Right atrium auricular region (tissue), 2 donors: Measurements from ENCODE around the gene CAPS2. TPM values are rescaled to one million over a fixed set of nuclear protein-coding genes. Genes with fewer than 3 reads are reported as not detected.

Experiments
- DNase-seq: peaks from one replicate; pipeline ENCODE4 v3.0.0-alpha.2; 2019; ENCODE audit warnings: low spot score
- H3K27ac ChIP-seq, 2 donors: fragments of 200-600 bp; sonication (generic); 1 replicate in 1 of 2; 2 replicates in 1 of 2; pipeline ENCODE4 v1.5.1; 2016 to 2019
- H3K27me3 ChIP-seq, 2 donors: fragments of 200-600 bp; sonication (generic); one replicate each; pipeline versions ENCODE4 v1.5.1 to v1.6.0; 2017 to 2019
- H3K36me3 ChIP-seq: fragments of 200-600 bp; sonication (generic); one replicate; pipeline ENCODE4 v1.5.1; 2016
- H3K4me1 ChIP-seq, 2 donors: fragments of 200-600 bp; sonication (generic); one replicate each; pipeline versions ENCODE4 v1.5.1 to v1.6.0; 2017 to 2019
- H3K4me3 ChIP-seq, 2 donors: fragments of 200-600 bp; sonication (generic); 1 replicate in 1 of 2; 2 replicates in 1 of 2; pipeline ENCODE4 v1.5.1; 2017 to 2019; ENCODE audit warnings: mild to moderate bottlenecking in 1 of 2, moderate library complexity in 1 of 2
- H3K9me3 ChIP-seq, 2 donors: fragments of 200-600 bp; sonication (generic); one replicate each; pipeline ENCODE4 v1.5.1; 2019
- total RNA-seq, 2 donors: library from RNA; depleted of rRNA; stranded (reverse); fragments of >200 nt; gene quantifications; one replicate each; pipeline ENCODE4 v1.1.0, GENCODE V29; 2016
- TF ChIP-seq, protein P1 (sequence below), 2 donors: fragments of 200-600 bp; sonication (generic); IDR thresholded peaks; one replicate each; pipeline ENCODE4 v1.5.1; 2019; ENCODE audit warnings: antibody characterized with exemption in 2 of 2

CAPS2 gene
- total RNA-seq, 2 donors from 2014 or later = 7.3 to 11.3 TPM

DNA sequence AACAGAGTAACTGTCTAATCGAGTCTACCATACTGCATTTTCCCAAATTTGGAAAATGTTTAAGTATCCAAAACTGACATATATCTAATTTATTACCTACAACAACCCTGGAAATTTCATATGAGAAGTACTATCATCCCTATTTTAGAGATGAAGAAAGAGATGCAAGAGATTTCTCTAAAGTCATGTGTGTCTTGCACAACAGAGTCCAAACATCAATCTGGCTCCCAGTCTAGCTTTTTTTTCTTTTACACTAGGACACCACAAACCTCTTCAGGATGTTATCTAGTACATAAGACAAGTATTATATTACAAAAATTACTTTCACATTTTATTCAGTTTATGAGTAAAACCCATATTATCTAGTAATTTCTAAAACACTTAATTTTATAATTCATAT is 39.1 kb downstream of the CAPS2 start:
- H3K27me3 ChIP-seq = no peaks in the 10 kb centered on the region
- H3K27ac ChIP-seq = no peak overlapping the region
- no peaks in the 10 kb centered on the region for H3K9me3 ChIP-seq
- H3K4me3 ChIP-seq = no peak overlapping the region
- TF ChIP-seq, protein P1, sequence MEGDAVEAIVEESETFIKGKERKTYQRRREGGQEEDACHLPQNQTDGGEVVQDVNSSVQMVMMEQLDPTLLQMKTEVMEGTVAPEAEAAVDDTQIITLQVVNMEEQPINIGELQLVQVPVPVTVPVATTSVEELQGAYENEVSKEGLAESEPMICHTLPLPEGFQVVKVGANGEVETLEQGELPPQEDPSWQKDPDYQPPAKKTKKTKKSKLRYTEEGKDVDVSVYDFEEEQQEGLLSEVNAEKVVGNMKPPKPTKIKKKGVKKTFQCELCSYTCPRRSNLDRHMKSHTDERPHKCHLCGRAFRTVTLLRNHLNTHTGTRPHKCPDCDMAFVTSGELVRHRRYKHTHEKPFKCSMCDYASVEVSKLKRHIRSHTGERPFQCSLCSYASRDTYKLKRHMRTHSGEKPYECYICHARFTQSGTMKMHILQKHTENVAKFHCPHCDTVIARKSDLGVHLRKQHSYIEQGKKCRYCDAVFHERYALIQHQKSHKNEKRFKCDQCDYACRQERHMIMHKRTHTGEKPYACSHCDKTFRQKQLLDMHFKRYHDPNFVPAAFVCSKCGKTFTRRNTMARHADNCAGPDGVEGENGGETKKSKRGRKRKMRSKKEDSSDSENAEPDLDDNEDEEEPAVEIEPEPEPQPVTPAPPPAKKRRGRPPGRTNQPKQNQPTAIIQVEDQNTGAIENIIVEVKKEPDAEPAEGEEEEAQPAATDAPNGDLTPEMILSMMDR (IDR thresholded peaks at IDR 0.05) = no peak
- no peaks in the 10 kb centered on the region for H3K4me1 ChIP-seq
- DNase-seq = no peak
- no peaks in the 10 kb centered on the region for H3K36me3 ChIP-seq

DNA sequence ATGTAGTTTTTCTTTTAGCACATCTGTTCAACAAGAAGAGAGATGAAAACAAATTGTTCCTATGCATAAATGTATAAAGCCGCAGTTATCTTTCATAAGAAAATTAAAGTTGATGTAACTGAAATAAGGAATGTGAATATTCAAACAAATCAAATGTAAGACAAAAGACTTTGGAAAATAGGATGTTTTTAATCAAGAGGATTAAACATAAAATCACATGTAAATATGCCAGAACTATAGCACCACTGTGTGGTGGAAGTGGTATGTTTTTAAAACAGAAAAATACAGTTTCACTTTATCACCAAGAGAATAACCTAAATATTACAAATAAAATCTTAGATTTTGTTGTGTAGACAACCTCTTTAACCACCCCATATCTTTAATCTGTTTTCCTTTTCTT is 40.4 kb downstream of the CAPS2 start:
- H3K36me3 ChIP-seq = no peaks in the 10 kb centered on the region
- H3K9me3 ChIP-seq = no peaks in the 10 kb centered on the region
- no peak overlapping the region for H3K4me3 ChIP-seq
- H3K27me3 ChIP-seq = no peaks in the 10 kb centered on the region
- TF ChIP-seq, protein P1 (IDR thresholded peaks at IDR 0.05) = no peak
- H3K4me1 ChIP-seq = no peaks in the 10 kb centered on the region
- no peak overlapping the region for H3K27ac ChIP-seq
- no peak for DNase-seq

DNA sequence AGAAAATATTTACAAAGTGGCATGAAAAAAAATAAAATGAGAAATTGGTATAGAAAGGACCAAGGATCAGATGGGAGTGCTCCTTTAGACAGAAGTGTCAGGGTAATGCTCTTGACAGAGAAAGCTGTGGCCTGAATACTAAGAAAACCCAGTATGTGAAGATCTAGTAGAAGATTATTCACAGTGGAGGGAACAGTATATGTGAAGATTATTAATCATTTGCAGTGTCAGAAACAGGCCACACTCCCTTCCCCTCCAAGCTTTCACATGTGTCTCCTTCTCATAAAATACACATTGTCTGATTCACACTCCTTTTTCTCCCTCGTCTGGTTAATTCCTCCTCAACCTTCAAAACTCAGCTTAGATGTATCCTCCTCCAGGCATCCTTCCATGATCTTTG is 41.3 kb downstream of the CAPS2 start:
- Histone ChIP-seq H3K36me3 (no peaks in the 10 kb centered on the region), H3K4me1 (no peaks in the 10 kb centered on the region), H3K9me3 (no peaks in the 10 kb centered on the region), H3K4me3 (no peak overlapping the region), H3K27me3 (no peaks in the 10 kb centered on the region), H3K27ac (no peak overlapping the region)
- TF ChIP-seq, protein P1 (IDR thresholded peaks at IDR 0.05) = no peak
- DNase-seq = no peak

- Histone ChIP-seq H3K4me3 (no peak overlapping the region), H3K36me3 (no peaks in the 10 kb centered on the region), H3K27ac (no peak overlapping the region), H3K27me3 (no peaks in the 10 kb centered on the region), H3K4me1 (no peaks in the 10 kb centered on the region), H3K9me3 (no peaks in the 10 kb centered on the region)
- TF ChIP-seq, protein P1 (IDR thresholded peaks at IDR 0.05) = no peak
- DNase-seq = no peak
These were observed 54.4 kb downstream of the CAPS2 start for GRCh38 chr12:75275702-75276101.

GRCh38 chr12:75271576-75271975 is 58.5 kb downstream of the CAPS2 start:
- Histone ChIP-seq H3K27me3 (no peaks in the 10 kb centered on the region), H3K27ac (no peak overlapping the region), H3K9me3 (no peaks in the 10 kb centered on the region), H3K4me1 (no peaks in the 10 kb centered on the region), H3K4me3 (no peak overlapping the region), H3K36me3 (no peaks in the 10 kb centered on the region)
- DNase-seq = no peak
- TF ChIP-seq, protein P1 (IDR thresholded peaks at IDR 0.05) = no peak

DNA sequence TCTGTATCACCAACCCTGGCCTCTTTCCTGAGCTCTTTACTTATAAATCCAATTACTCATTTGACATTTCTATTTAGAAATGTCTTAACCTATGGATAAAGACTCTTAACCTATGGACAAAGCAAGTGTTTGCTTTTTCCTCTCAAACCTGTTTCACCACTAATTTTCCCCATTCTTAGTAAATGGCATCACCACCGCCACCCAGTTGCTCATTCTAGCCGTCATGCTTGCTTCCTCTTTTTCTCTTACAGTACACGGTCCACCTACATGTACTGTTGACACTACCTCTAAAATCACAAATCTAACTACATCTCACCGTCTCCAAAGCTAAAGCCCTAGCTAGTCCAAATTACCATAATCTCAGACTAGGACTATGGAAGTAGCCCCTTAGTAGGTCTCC is 60.0 kb downstream of the CAPS2 start:
- DNase-seq = no peak
- Histone ChIP-seq H3K9me3 (peaks cover 0 to 6% of the 10 kb centered on the region in 2 donors), H3K36me3 (no peaks in the 10 kb centered on the region), H3K4me3 (no peak overlapping the region), H3K27ac (no peak overlapping the region), H3K4me1 (no peaks in the 10 kb centered on the region), H3K27me3 (no peaks in the 10 kb centered on the region)
- TF ChIP-seq, protein P1 (IDR thresholded peaks at IDR 0.05) = no peak
